Tibial artery (tissue), 4 donors: ENCODE data around the gene ADAMTS7.
"Not testable (repeated sequence)": the region's sequence is repeated elsewhere in the genome, so short reads cannot be mapped to it uniquely, and the experiment has no call there.

Source experiments
- DNase-seq, 2 donors: peaks; one replicate each; pipeline ENCODE4 v3.0.0-alpha.2; 2019
- H3K27ac ChIP-seq, 2 donors: fragments of 200-600 bp; sonication (generic) in 1 of 2; 1 replicate in 1 of 2; 2 replicates in 1 of 2; pipeline ENCODE4 v1.5.1; 2018 to 2019; ENCODE audit warnings: mild to moderate bottlenecking in 1 of 2
- H3K27me3 ChIP-seq, 2 donors: fragments of 200-600 bp; sonication (generic) in 1 of 2; one replicate each; pipeline versions ENCODE4 v1.5.1 to v1.6.0; 2016 to 2019
- H3K36me3 ChIP-seq, 3 donors: fragments of 200-600 bp; sonication (generic) in 2 of 3; one replicate each; pipeline ENCODE4 v1.5.1; 2016 to 2019; ENCODE audit warnings: mild to moderate bottlenecking in 2 of 3
- H3K4me1 ChIP-seq, 4 donors: fragments of 200-600 bp; sonication (generic) in 2 of 4; 1 replicate in 3 of 4; 2 replicates in 1 of 4; pipeline ENCODE4 v1.5.1; 2016 to 2019
- H3K4me3 ChIP-seq, 2 donors: fragments of 200-600 bp; sonication (generic) in 1 of 2; 1 replicate in 1 of 2; 2 replicates in 1 of 2; pipeline ENCODE4 v1.5.1; 2018 to 2019; ENCODE audit warnings: mild to moderate bottlenecking in 2 of 2
- H3K9me3 ChIP-seq, 3 donors: fragments of 200-600 bp; sonication (generic) in 1 of 3; one replicate each; pipeline ENCODE4 v1.5.1; 2016 to 2019
- CTCF ChIP-seq, 2 experiments: fragments of 200-600 bp in 1 of 2; fragments of 450-650 bp in 1 of 2; IDR thresholded peaks; one replicate each; pipeline ENCODE4 v1.5.1; 2017 to 2019; ENCODE audit warnings: antibody characterized with exemption in 2 of 2, mild to moderate bottlenecking in 1 of 2, moderate library complexity in 1 of 2
- intact Hi-C: fragments of 100-400 bp; cut with DNase I; formaldehyde crosslinking; loops from one replicate; pipeline ENCODE4 v1.15.0; 2023; ENCODE audit warnings: low total_unique reads

ADAMTS7 gene

GRCh38 chr15:78734451-78735064 is 76.7 kb downstream of the ADAMTS7 start:
- no peak for TF ChIP-seq CTCF (IDR thresholded peaks at IDR 0.05)
- no peaks in the 10 kb centered on the region for H3K4me1 ChIP-seq
- intact Hi-C loops: no loop called here
- no peak overlapping the region for H3K4me3 ChIP-seq
- no peaks in the 10 kb centered on the region for H3K9me3 ChIP-seq
- H3K27me3 ChIP-seq: peaks cover 0 to 4% of the 10 kb centered on the region in 2 donors
- DNase-seq: no peak
- H3K36me3 ChIP-seq: no peaks in the 10 kb centered on the region
- no peak overlapping the region for H3K27ac ChIP-seq

GRCh38 chr15:78732634-78733033 is 78.6 kb downstream of the ADAMTS7 start:
- Histone ChIP-seq H3K4me3 (no peak overlapping the region), H3K4me1 (no peaks in the 10 kb centered on the region), H3K27me3 (no peaks in the 10 kb centered on the region), H3K36me3 (no peaks in the 10 kb centered on the region), H3K27ac (no peak overlapping the region), H3K9me3 (no peaks in the 10 kb centered on the region)
- no peak for DNase-seq
- intact Hi-C loops: no loop called here
- no peak for TF ChIP-seq CTCF (IDR thresholded peaks at IDR 0.05)

- H3K27ac ChIP-seq: no peak overlapping the region
- no peak for TF ChIP-seq CTCF (IDR thresholded peaks at IDR 0.05)
- H3K4me3 ChIP-seq: no peak overlapping the region
- H3K9me3 ChIP-seq: no peaks in the 10 kb centered on the region
- no peak for DNase-seq
- no peaks in the 10 kb centered on the region for H3K4me1 ChIP-seq
- no peaks in the 10 kb centered on the region for H3K27me3 ChIP-seq
- H3K36me3 ChIP-seq: no peaks in the 10 kb centered on the region
- intact Hi-C loops: no loop called here
These were observed 80.3 kb downstream of the ADAMTS7 start for GRCh38 chr15:78730955-78731354.

- H3K4me1 ChIP-seq, H3K27me3 ChIP-seq, H3K9me3 ChIP-seq, H3K36me3 ChIP-seq, intact Hi-C loops, H3K4me3 ChIP-seq, H3K27ac ChIP-seq, DNase-seq: not testable (repeated sequence)
These were observed 82.8 kb downstream of the ADAMTS7 start for GRCh38 chr15:78728427-78728826.

- H3K27ac ChIP-seq: no peak overlapping the region
- no peak overlapping the region for H3K4me3 ChIP-seq
- H3K4me1 ChIP-seq: no peaks in the 10 kb centered on the region
- no peaks in the 10 kb centered on the region for H3K27me3 ChIP-seq
- H3K9me3 ChIP-seq: no peaks in the 10 kb centered on the region
- H3K36me3 ChIP-seq: no peaks in the 10 kb centered on the region
- intact Hi-C loops: no loop called here
- no peak for DNase-seq
- no peak for TF ChIP-seq CTCF (IDR thresholded peaks at IDR 0.05)
These were observed 83.7 kb downstream of the ADAMTS7 start for GRCh38 chr15:78727561-78727960.

- H3K27ac ChIP-seq: no peak overlapping the region
- no peak overlapping the region for H3K4me3 ChIP-seq
- no peaks in the 10 kb centered on the region for H3K4me1 ChIP-seq
- no peak for DNase-seq
- intact Hi-C loops: no loop called here
- H3K36me3 ChIP-seq: no peaks in the 10 kb centered on the region
- no peaks in the 10 kb centered on the region for H3K9me3 ChIP-seq
- no peak for TF ChIP-seq CTCF (IDR thresholded peaks at IDR 0.05)
- H3K27me3 ChIP-seq: no peaks in the 10 kb centered on the region
These were observed 84.3 kb downstream of the ADAMTS7 start for GRCh38 chr15:78726870-78727551.

GRCh38 chr15:78719819-78720450 is 91.3 kb downstream of the ADAMTS7 start:
- H3K4me1 ChIP-seq, H3K4me3 ChIP-seq, H3K36me3 ChIP-seq, DNase-seq, H3K27me3 ChIP-seq, intact Hi-C loops, H3K9me3 ChIP-seq, H3K27ac ChIP-seq: not testable (repeated sequence)
